ENCODE measurements around the gene MYO18A.

Gene MYO18A

DNA sequence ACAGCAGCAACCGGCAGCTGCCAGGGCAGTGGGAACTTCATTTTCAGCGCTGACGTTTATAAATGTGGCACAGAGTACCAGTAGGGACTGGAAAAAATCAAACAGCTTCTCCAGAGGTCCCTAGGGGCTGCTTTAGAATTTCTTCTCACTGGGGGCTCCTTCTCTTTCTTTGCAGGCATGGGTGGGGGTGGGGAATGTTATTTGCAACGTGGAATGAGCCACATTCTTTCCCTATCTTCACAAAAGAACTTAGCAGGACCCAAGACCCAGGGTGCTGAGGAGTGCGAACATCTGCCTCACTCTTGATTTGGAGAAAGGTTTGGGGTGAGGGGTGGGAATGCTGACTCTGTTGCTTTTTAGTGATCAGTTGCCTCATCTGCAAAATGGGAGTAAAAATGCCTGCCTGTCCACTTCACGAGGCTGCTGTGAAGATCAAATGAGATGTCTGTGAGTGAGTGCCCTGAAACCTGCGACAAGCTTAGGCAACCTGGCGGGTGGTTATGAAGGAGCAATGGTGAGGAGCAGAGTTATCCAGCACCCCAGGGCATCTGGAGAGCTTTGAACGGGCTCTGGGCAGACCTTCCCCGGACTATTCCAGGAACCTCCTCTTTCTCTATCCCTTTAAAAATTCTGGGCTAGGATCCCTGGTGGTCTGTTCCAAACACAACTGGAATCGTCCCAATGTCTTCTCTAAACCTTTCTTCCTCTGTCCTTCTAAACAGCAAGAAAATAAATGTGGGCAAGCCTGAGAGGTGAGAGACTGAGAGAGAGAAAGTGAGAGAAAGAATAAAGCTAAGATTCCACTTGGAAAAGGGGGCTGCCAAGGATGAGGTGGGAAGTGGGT, 148.0 kb downstream of the MYO18A start:
- no peak for DNase-seq

DNA sequence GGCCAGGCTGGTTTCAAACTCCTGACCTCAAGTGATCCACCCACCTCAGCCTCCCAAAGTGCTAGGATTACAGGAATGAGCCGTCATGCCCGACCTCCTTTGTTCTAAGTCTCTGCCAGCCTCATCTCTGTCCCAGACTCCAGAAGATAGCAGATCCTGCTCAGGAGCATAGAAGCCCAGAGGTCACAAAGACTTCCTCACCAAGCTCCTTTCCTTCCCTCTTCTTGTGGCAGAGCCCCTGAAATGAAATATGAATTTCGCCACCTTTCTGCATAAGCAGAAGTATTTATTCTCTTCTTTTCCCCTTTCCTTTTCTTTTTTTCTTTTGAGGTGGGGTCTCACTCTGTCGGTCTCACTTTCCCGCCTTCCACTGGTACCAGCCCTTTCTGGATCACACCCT, 148.7 kb downstream of the MYO18A start:
- DNase-seq (no peak), ATAC-seq (no peak)

More for the DNA sequence above, 148.0 kb downstream of the MYO18A start:
- ATAC-seq, result no peak

DNA sequence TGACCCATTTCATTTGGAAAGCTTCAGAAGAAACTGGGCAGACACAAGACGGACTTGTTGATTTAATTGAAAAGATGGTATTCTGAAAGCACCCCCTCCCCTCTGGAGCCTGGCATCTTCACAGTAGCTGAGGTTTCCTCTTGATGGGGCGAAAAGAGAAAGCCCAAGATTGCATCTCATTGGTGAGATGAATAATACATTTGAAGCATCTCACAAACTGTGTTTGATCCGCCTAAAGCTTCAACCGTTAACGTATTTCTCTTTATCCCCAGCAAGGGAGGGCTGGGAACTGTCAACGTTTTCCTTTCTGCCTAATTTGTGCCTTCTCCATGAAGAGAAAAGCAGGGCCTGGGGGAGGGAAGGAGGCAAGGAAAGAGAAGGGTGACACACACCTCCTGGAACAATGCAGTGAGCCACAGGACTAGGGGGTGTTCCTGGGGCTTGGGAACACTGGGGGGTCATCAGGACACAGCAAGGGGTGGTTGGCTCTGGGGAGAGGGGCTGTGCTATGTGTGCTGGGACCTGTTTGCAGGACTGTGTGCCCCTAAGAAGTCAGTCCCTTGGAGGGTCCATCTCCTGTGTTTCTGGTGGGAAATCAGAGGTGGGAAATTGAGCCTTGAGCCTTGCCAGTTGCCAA, 155.8 kb downstream of the MYO18A start:
- no peak for DNase-seq
- ATAC-seq, result no peak

DNA sequence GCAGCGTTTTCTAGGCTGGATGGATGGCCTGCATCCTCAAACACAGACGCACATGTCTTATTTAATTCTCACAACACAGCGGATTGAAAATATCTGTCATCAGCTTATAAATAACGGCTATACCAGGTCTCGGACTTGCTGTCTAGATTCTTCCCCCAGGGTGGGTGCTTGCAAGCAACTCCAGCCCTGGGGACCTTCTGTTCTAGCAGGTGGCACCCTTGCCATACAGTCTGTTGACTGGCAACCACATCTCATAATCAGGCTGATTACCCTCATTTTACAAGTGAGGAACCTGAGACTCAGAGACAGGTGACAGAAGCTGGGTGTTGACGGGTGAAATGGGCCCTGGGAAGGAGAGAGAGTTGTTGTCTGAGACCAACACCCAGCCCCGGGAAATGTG, 158.1 kb downstream of the MYO18A start:
- DNase-seq (no peak), ATAC-seq (no peak)

DNA sequence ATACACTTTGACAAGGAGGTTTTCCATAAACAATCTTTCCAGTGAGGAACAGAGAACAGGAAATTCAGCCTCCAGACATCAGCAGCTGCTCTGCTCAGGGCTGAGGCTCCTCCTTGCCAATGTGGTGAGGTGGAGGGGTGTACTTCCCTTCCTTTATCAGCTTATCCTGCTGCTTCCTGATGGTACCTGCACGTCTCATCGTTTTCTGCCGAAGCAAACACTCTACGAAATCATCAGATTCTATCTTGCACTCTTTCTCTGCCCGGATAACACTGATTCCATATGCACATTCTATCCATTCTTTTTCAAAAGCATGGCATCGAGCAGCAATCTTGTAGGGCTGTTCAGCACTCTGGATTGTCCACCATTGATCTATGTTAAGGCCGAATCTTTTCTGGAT, 159.0 kb downstream of the MYO18A start:
- DNase-seq (no peak), ATAC-seq (no peak)

All from stimulated activated naive CD8-positive, alpha-beta T cell treated with anti-CD3 and anti-CD28 coated beads, Interleukin-15, Interleukin-2, amounts not matched to agents 100 U/mL and 50 U/mL, for 24 hours (primary cell).